Stomach (tissue), 4 donors: ENCODE data around the gene NUDT7.

Source experiments
- CTCF ChIP-seq, 7 experiments: fragments of 450-650 bp in 4 of 7; fragments of 200-600 bp in 3 of 7; sonication (generic) in 3 of 7; IDR thresholded peaks; one replicate each; pipeline ENCODE4 v1.5.1; 2016 to 2019; ENCODE audit warnings: antibody characterized with exemption in 7 of 7, control low read depth in 2 of 7, mild to moderate bottlenecking in 1 of 7
- EP300 ChIP-seq: sonication (generic); formaldehyde crosslinking; IDR thresholded peaks from one replicate; pipeline ENCODE4 v1.6.1; 2017; ENCODE audit warnings: antibody characterized with exemption
- POLR2A ChIP-seq, 4 donors: fragments of 450-650 bp; IDR thresholded peaks; one replicate each; pipeline ENCODE4 v1.6.1; 2016; ENCODE audit warnings: antibody characterized with exemption in 4 of 4, control low read depth in 2 of 4, mild to moderate bottlenecking in 1 of 4, moderate library complexity in 1 of 4

- TF ChIP-seq CTCF (IDR thresholded peaks at IDR 0.05) (no peak), POLR2A (IDR thresholded peaks at IDR 0.05) (no peak), EP300 (no peak)
Observed at GRCh38 chr16:77748421-77749005, 26.2 kb downstream of the NUDT7 start.
